Measurements from ENCODE around the gene AURKB.
A peak's percentile ranks its signal among the peaks of the same experiment; 100 is the strongest.

DNA sequence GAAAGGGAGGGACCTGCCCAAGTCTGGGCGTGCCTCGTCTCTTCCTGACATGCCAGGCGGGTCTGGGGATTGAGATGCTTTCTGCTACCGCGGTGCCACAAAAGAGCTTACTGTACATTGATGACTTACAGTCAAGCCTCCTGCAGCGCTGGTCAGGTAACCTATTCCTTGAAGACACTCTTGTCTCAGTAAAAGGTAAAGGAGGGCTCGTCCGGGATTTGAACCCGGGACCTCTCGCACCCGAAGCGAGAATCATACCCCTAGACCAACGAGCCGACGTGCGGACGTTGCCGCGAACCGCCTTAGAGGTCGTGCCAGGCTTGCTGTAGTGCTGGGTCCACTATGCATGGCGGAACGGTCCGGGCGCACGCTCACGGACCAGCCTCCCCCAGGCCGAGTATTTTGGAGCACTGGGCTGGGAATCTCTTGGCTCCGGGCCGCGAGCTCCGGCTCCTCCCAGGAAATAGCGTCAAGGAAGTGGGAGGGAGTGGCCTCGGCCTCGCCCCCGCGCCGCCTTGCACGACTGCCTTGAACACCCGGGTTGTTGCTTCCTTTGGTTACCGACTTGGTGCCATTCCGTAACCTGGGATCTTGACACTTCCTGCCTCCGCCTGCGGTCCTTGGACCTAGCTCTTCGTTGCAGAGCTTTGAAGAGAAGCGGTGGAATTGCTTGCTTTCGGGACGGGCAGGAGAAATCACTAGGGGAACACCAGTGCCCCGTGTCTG, 12.4 kb upstream of the AURKB start:
- TF ChIP-seq POLR2AphosphoS5 (IDR thresholded peaks at IDR 0.05) = peak; percentile 76 to 89
- TF ChIP-seq, protein P1, sequence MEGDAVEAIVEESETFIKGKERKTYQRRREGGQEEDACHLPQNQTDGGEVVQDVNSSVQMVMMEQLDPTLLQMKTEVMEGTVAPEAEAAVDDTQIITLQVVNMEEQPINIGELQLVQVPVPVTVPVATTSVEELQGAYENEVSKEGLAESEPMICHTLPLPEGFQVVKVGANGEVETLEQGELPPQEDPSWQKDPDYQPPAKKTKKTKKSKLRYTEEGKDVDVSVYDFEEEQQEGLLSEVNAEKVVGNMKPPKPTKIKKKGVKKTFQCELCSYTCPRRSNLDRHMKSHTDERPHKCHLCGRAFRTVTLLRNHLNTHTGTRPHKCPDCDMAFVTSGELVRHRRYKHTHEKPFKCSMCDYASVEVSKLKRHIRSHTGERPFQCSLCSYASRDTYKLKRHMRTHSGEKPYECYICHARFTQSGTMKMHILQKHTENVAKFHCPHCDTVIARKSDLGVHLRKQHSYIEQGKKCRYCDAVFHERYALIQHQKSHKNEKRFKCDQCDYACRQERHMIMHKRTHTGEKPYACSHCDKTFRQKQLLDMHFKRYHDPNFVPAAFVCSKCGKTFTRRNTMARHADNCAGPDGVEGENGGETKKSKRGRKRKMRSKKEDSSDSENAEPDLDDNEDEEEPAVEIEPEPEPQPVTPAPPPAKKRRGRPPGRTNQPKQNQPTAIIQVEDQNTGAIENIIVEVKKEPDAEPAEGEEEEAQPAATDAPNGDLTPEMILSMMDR (IDR thresholded peaks at IDR 0.05) = no peak
- peak in 2 of 4 donors; percentile 35 to 83 for TF ChIP-seq POLR2A (IDR thresholded peaks at IDR 0.05)
- peak in 1 of 4 donors; percentile 29 for TF ChIP-seq EP300 (IDR thresholded peaks at IDR 0.05)

Measured in upper lobe of left lung (tissue), 4 donors.